Right cardiac atrium (tissue), 5 donors: ENCODE data around the gene MORC3. TPM values are rescaled to one million over a fixed set of nuclear protein-coding genes. Genes with fewer than 3 reads are reported as not detected.

ENCODE experiments used
- ATAC-seq, 2 donors: fragments of 200-7000 bp; cut with Tn5 transposase; one replicate each; pipeline versions ENCODE4 v1.8.0 to v1.9.1; 2020; ENCODE audit warnings: moderate library complexity in 2 of 2, mild to moderate bottlenecking in 1 of 2
- DNase-seq, 3 donors: peaks; one replicate each; pipeline ENCODE4 v3.0.0-alpha.2; 2020
- H3K27ac ChIP-seq: one replicate; pipeline ENCODE4 v1.5.1; 2013; ENCODE audit warnings: mild to moderate bottlenecking, low read length, control low read depth, moderate library complexity
- H3K27me3 ChIP-seq: one replicate; pipeline ENCODE4 v1.6.1; 2013; ENCODE audit not compliant: control insufficient read depth, insufficient read depth
- H3K4me1 ChIP-seq: one replicate; pipeline ENCODE4 v1.6.1; 2013; ENCODE audit warnings: low read length; ENCODE audit not compliant: control insufficient read depth, insufficient read depth
- H3K4me3 ChIP-seq: one replicate; pipeline ENCODE4 v1.5.1; 2013; ENCODE audit warnings: low read length, control low read depth
- H3K9me3 ChIP-seq: one replicate; pipeline ENCODE4 v1.6.1; 2013; ENCODE audit warnings: low read length; ENCODE audit not compliant: control insufficient read depth
- WGBS: extraction: QIAGEN DNeasy Blood & Tissue Kit; methylation state at CpG from one replicate; pipeline ENCODE4 v1.1.7; 2013; 5-methylcytosine and 5-hydroxymethylcytosine counted together
- intact Hi-C, 4 donors: fragments of 100-400 bp; cut with DNase I; formaldehyde crosslinking; loops; one replicate each; pipeline versions ENCODE4 v1.11.0 to v1.14.0; 2022 to 2023
- polyA plus RNA-seq: library from polyadenylated mRNA; stranded (reverse); fragments of 200-250 nt; gene quantifications from one replicate; pipeline ENCODE4 v1.2.3, GENCODE V29; 2013
- total RNA-seq, 4 donors: library from RNA; stranded (reverse); fragmentation: NEBNext Ultra II Directional; extraction: Animal tissue kit (Norgen Biotek cat#: 25700); gene quantifications; one replicate each; pipeline ENCODE4 v1.2.1, GENCODE V29; 2021
- donor health status: healthy with polysubstance abuse.
- donor health status: DM: no; HTN: yes; CAD: no.
- donor health status: DM: no; HTN: no; CAD: no.
- donor health status: DM: no; HTN: yes; CAD: no; lungs with severe emphysema.
- donor health status: DM: yes; HTN: yes; CAD: no.

Gene MORC3
- total and polyA plus RNA-seq, 5 donors = 10.0 to 23.1 (median 20.8) TPM

- Histone ChIP-seq H3K4me3 (no peak overlapping the region), H3K9me3 (no peaks in the 10 kb centered on the region), H3K27ac (no peak overlapping the region), H3K27me3 (no peaks in the 10 kb centered on the region), H3K4me1 (no peaks in the 10 kb centered on the region)
- intact Hi-C loops = no loop called here
- 93% methylated on average over 1 of the region's 1 CpG for WGBS
- DNase-seq (no peak), ATAC-seq (no peak)
Observed at GRCh38 chr21:36402339-36402738, 82.3 kb downstream of the MORC3 start.

- Histone ChIP-seq H3K27ac (no peak overlapping the region), H3K4me3 (no peak overlapping the region), H3K4me1 (no peaks in the 10 kb centered on the region), H3K9me3 (no peaks in the 10 kb centered on the region), H3K27me3 (no peaks in the 10 kb centered on the region)
- ATAC-seq (no peak), DNase-seq (no peak)
- intact Hi-C loops = no loop called here
- 84% methylated on average over 5 of the region's 5 CpGs for WGBS
Observed at GRCh38 chr21:36403713-36404112, 83.7 kb downstream of the MORC3 start.

- ATAC-seq = no peak
- Histone ChIP-seq H3K9me3 (no peaks in the 10 kb centered on the region), H3K27me3 (no peaks in the 10 kb centered on the region), H3K27ac (no peak overlapping the region), H3K4me1 (no peaks in the 10 kb centered on the region), H3K4me3 (no peak overlapping the region)
- no peak for DNase-seq
- intact Hi-C loops = no loop called here
- WGBS = 87% methylated on average over 6 of the region's 6 CpGs
Observed at GRCh38 chr21:36408568-36408967, 88.6 kb downstream of the MORC3 start.

GRCh38 chr21:36411301-36411700 lies 91.3 kb downstream of the MORC3 start:
- H3K4me3 ChIP-seq = no peak overlapping the region
- DNase-seq (no peak), ATAC-seq (no peak)
- no peaks in the 10 kb centered on the region for H3K27me3 ChIP-seq
- intact Hi-C loops = loop anchor here in 1 of 4 donors (10.0 kb wide), 1 partner anchor 524 kb away; no protein-coding TSS in a partner anchor
- no peak overlapping the region for H3K27ac ChIP-seq
- no peaks in the 10 kb centered on the region for H3K9me3 ChIP-seq
- 97% methylated on average over 10 of the region's 10 CpGs for WGBS
- H3K4me1 ChIP-seq = no peaks in the 10 kb centered on the region

GRCh38 chr21:36412916-36413315 lies 92.9 kb downstream of the MORC3 start:
- no peak for ATAC-seq
- H3K27me3 ChIP-seq = no peaks in the 10 kb centered on the region
- H3K4me1 ChIP-seq = no peaks in the 10 kb centered on the region
- intact Hi-C loops = loop anchor here in 1 of 4 donors (10.0 kb wide), 1 partner anchor 522 kb away; no protein-coding TSS in a partner anchor
- WGBS = 94% methylated on average over 11 of the region's 11 CpGs
- H3K27ac ChIP-seq = no peak overlapping the region
- no peak overlapping the region for H3K4me3 ChIP-seq
- no peak for DNase-seq
- no peaks in the 10 kb centered on the region for H3K9me3 ChIP-seq

GRCh38 chr21:36415375-36415774 lies 95.4 kb downstream of the MORC3 start:
- DNase-seq = no peak
- ATAC-seq = no peak
- intact Hi-C loops = loop anchor here in 1 of 4 donors (10.0 kb wide), 1 partner anchor 519 kb away; no protein-coding TSS in a partner anchor
- Histone ChIP-seq H3K27me3 (no peaks in the 10 kb centered on the region), H3K4me3 (no peak overlapping the region), H3K9me3 (no peaks in the 10 kb centered on the region), H3K4me1 (no peaks in the 10 kb centered on the region), H3K27ac (no peak overlapping the region)
- WGBS = 96% methylated on average over 6 of the region's 6 CpGs

- H3K9me3 ChIP-seq = no peaks in the 10 kb centered on the region
- H3K4me3 ChIP-seq = no peak overlapping the region
- intact Hi-C loops = loop anchor here in 1 of 4 donors (10.0 kb wide), 1 partner anchor 516 kb away; no protein-coding TSS in a partner anchor
- H3K27me3 ChIP-seq = no peaks in the 10 kb centered on the region
- WGBS = 83% methylated on average over 14 of the region's 14 CpGs
- ATAC-seq (no peak), DNase-seq (no peak)
- H3K27ac ChIP-seq = no peak overlapping the region
- H3K4me1 ChIP-seq = peaks cover 4% of the 10 kb centered on the region
Observed at GRCh38 chr21:36419241-36419640, 99.2 kb downstream of the MORC3 start.

GRCh38 chr21:36419996-36420395 lies 100.0 kb downstream of the MORC3 start:
- Histone ChIP-seq H3K27ac (no peak overlapping the region), H3K4me3 (no peak overlapping the region), H3K27me3 (no peaks in the 10 kb centered on the region), H3K9me3 (no peaks in the 10 kb centered on the region), H3K4me1 (peaks cover 4% of the 10 kb centered on the region)
- ATAC-seq = peak; percentile 95 to 97
- DNase-seq = peak; percentile 91 to 92 (median 91)
- intact Hi-C loops = loop anchor here (5.0 to 10.0 kb wide), 4 partner anchors 165 to 515 kb away; no protein-coding TSS in a partner anchor
- 2% methylated on average over 8 of the region's 8 CpGs for WGBS

- peaks cover 4% of the 10 kb centered on the region for H3K4me1 ChIP-seq
- WGBS = 93% methylated on average over 18 of the region's 18 CpGs
- no peak for DNase-seq
- no peak for ATAC-seq
- H3K27me3 ChIP-seq = no peaks in the 10 kb centered on the region
- no peak overlapping the region for H3K4me3 ChIP-seq
- H3K27ac ChIP-seq = no peak overlapping the region
- H3K9me3 ChIP-seq = no peaks in the 10 kb centered on the region
- intact Hi-C loops = loop anchor here in 3 of 4 donors (5.0 to 10.0 kb wide), 3 partner anchors 164 to 507 kb away; no protein-coding TSS in a partner anchor
Observed at GRCh38 chr21:36420571-36421339, 100.8 kb downstream of the MORC3 start.

GRCh38 chr21:36422279-36423098 lies 102.5 kb downstream of the MORC3 start:
- intact Hi-C loops = loop anchor here in 3 of 4 donors (5.0 to 10.0 kb wide), 3 partner anchors 162 to 505 kb away; no protein-coding TSS in a partner anchor
- no peaks in the 10 kb centered on the region for H3K9me3 ChIP-seq
- ATAC-seq = peak; percentile 50 to 58
- 41% methylated on average over 28 of the region's 28 CpGs for WGBS
- no peak overlapping the region for H3K4me3 ChIP-seq
- no peak overlapping the region for H3K27ac ChIP-seq
- peak; percentile 56 to 78 (median 76) for DNase-seq
- H3K27me3 ChIP-seq = no peaks in the 10 kb centered on the region
- H3K4me1 ChIP-seq = peaks cover 4% of the 10 kb centered on the region
